Measurements from ENCODE around the gene SUN5.

DNA sequence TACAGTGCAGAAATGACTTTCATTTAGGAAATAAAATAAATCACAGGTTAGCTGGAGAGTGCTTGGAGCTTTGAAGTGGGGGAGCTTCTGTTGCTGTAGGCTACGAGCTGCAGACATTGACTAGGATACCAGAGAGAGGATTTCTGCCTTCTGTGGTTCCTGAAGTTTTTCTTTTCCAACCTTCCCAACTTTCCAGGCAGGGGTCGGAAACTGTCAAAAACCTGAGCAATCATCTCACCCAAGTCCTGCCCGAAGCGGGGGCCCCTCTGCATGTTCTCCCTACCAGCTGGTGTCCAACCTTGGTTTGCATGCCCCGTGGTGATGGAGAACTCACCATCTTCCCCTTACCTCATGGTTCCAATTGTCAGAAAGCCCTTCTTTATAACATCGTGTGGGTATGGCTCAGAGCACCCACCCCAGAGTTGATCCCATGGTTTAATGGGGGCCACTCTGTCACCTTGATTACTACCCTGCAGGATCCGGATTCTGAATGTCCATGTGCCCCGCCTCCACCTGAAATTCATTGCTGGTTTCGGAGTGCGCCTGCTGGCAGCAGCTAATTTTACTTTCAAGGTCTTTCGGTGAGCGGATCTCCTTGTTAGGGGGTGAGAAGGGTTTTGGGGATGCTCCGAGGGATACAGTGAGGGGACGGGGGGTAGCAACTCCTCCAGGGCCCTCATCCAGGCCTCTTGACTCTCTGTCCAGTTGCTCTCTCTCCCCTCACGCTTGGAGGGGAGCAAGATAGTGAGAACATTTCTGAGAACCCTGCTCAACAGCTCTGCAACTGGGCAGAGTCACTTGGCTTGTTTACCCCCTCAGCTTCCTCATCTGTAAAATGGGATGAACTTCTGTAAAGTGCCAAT is 8.3 kb upstream of the SUN5 start:
- TF ChIP-seq, protein P1, sequence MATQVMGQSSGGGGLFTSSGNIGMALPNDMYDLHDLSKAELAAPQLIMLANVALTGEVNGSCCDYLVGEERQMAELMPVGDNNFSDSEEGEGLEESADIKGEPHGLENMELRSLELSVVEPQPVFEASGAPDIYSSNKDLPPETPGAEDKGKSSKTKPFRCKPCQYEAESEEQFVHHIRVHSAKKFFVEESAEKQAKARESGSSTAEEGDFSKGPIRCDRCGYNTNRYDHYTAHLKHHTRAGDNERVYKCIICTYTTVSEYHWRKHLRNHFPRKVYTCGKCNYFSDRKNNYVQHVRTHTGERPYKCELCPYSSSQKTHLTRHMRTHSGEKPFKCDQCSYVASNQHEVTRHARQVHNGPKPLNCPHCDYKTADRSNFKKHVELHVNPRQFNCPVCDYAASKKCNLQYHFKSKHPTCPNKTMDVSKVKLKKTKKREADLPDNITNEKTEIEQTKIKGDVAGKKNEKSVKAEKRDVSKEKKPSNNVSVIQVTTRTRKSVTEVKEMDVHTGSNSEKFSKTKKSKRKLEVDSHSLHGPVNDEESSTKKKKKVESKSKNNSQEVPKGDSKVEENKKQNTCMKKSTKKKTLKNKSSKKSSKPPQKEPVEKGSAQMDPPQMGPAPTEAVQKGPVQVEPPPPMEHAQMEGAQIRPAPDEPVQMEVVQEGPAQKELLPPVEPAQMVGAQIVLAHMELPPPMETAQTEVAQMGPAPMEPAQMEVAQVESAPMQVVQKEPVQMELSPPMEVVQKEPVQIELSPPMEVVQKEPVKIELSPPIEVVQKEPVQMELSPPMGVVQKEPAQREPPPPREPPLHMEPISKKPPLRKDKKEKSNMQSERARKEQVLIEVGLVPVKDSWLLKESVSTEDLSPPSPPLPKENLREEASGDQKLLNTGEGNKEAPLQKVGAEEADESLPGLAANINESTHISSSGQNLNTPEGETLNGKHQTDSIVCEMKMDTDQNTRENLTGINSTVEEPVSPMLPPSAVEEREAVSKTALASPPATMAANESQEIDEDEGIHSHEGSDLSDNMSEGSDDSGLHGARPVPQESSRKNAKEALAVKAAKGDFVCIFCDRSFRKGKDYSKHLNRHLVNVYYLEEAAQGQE (IDR thresholded peaks at IDR 0.05; ENCODE audit: insufficient read depth in 1 of 2, low read depth in 2 of 2, low read length in 1 of 2): no peak
- TF ChIP-seq, protein P2, sequence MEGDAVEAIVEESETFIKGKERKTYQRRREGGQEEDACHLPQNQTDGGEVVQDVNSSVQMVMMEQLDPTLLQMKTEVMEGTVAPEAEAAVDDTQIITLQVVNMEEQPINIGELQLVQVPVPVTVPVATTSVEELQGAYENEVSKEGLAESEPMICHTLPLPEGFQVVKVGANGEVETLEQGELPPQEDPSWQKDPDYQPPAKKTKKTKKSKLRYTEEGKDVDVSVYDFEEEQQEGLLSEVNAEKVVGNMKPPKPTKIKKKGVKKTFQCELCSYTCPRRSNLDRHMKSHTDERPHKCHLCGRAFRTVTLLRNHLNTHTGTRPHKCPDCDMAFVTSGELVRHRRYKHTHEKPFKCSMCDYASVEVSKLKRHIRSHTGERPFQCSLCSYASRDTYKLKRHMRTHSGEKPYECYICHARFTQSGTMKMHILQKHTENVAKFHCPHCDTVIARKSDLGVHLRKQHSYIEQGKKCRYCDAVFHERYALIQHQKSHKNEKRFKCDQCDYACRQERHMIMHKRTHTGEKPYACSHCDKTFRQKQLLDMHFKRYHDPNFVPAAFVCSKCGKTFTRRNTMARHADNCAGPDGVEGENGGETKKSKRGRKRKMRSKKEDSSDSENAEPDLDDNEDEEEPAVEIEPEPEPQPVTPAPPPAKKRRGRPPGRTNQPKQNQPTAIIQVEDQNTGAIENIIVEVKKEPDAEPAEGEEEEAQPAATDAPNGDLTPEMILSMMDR (IDR thresholded peaks at IDR 0.05): no peak
- TF ChIP-seq POLR2AphosphoS5 (IDR thresholded peaks at IDR 0.05; ENCODE audit: low read depth, low read length) (no peak), SIN3A (IDR thresholded peaks at IDR 0.05; ENCODE audit: borderline replicate concordance, insufficient read depth, low read depth, low read length) (no peak)

Data from Panc1 (cell line).